PFSK-1 (cell line): ENCODE results near the gene ZFAND3.

Experiments
- FOXP2 ChIP-seq: optimal IDR thresholded peaks from 2 replicates; pipeline ENCODE3; 2011; ENCODE audit warnings: borderline replicate concordance, control low read depth, inconsistent platforms; ENCODE audit not compliant: insufficient read depth; ENCODE audit errors: extremely low read length, extremely low read depth
- POLR2AphosphoS5 ChIP-seq: IDR thresholded peaks from 2 replicates; pipeline ENCODE4 v1.6.1; 2012; ENCODE audit warnings: low read depth, mild to moderate bottlenecking, control low read depth, low read length, moderate library complexity
- REST ChIP-seq, 2 experiments: IDR thresholded peaks; 2 replicates each; pipeline versions ENCODE4 v1.6.1 to v1.8.0; 2011 to 2012; ENCODE audit warnings: low read depth in 2 of 2, low read length in 2 of 2, control low read depth in 1 of 2, inconsistent platforms in 1 of 2, mild to moderate bottlenecking in 1 of 2, moderate library complexity in 1 of 2; ENCODE audit not compliant: insufficient read depth in 1 of 2
- SIN3A ChIP-seq: IDR thresholded peaks from 2 replicates; pipeline ENCODE4 v1.6.1; 2012; ENCODE audit warnings: mild to moderate bottlenecking, low read length, moderate library complexity, borderline replicate concordance; ENCODE audit not compliant: insufficient read depth
- TAF1 ChIP-seq: IDR thresholded peaks from 2 replicates; pipeline ENCODE4 v1.6.1; 2012; ENCODE audit warnings: low read length, control low read depth, borderline replicate concordance; ENCODE audit not compliant: insufficient read depth

The ZFAND3 gene

GRCh38 chr6:37867756-37868446 is 48.4 kb downstream of the ZFAND3 start:
- TF ChIP-seq FOXP2 (no peak), SIN3A (no peak)

- TF ChIP-seq POLR2AphosphoS5 (no peak), REST (IDR thresholded peaks at IDR 0.05; ENCODE audit: insufficient read depth in 1 of 2, low read depth in 2 of 2, low read length in 2 of 2) (no peak), FOXP2 (no peak), SIN3A (no peak), TAF1 (no peak)
Observed at GRCh38 chr6:37868447-37868825, 48.9 kb downstream of the ZFAND3 start.

GRCh38 chr6:37871616-37872372 is 52.3 kb downstream of the ZFAND3 start:
- TF ChIP-seq REST (IDR thresholded peaks at IDR 0.05; ENCODE audit: insufficient read depth in 1 of 2, low read depth in 2 of 2, low read length in 2 of 2): no peak

- TF ChIP-seq REST (IDR thresholded peaks at IDR 0.05; ENCODE audit: insufficient read depth in 1 of 2, low read depth in 2 of 2, low read length in 2 of 2) (no peak), FOXP2 (no peak), SIN3A (no peak), TAF1 (no peak), POLR2AphosphoS5 (no peak)
Observed at GRCh38 chr6:37872373-37872745, 52.8 kb downstream of the ZFAND3 start.

- no peak for TF ChIP-seq FOXP2
- no peak for TF ChIP-seq POLR2AphosphoS5
- TF ChIP-seq REST (IDR thresholded peaks at IDR 0.05; ENCODE audit: insufficient read depth in 1 of 2, low read depth in 2 of 2, low read length in 2 of 2): no peak
- TF ChIP-seq TAF1: no peak
- TF ChIP-seq SIN3A: no peak
Observed at GRCh38 chr6:37874726-37875125, 55.2 kb downstream of the ZFAND3 start.
